Stimulated activated CD4-positive, alpha-beta T cell treated with anti-CD3 and anti-CD28 coated beads, Interleukin-4, amount 100 ng/mL, for 1 hour (primary cell): ENCODE data around the gene GSTT2B.
"Not testable (repeated sequence)": the region's sequence is repeated elsewhere in the genome, so short reads cannot be mapped to it uniquely, and the experiment has no call there.

Source experiments
- DNase-seq: peaks from one replicate; pipeline ENCODE4 v3.0.0-alpha.2; 2020

GSTT2B gene, protein sequence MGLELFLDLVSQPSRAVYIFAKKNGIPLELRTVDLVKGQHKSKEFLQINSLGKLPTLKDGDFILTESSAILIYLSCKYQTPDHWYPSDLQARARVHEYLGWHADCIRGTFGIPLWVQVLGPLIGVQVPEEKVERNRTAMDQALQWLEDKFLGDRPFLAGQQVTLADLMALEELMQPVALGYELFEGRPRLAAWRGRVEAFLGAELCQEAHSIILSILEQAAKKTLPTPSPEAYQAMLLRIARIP

DNA sequence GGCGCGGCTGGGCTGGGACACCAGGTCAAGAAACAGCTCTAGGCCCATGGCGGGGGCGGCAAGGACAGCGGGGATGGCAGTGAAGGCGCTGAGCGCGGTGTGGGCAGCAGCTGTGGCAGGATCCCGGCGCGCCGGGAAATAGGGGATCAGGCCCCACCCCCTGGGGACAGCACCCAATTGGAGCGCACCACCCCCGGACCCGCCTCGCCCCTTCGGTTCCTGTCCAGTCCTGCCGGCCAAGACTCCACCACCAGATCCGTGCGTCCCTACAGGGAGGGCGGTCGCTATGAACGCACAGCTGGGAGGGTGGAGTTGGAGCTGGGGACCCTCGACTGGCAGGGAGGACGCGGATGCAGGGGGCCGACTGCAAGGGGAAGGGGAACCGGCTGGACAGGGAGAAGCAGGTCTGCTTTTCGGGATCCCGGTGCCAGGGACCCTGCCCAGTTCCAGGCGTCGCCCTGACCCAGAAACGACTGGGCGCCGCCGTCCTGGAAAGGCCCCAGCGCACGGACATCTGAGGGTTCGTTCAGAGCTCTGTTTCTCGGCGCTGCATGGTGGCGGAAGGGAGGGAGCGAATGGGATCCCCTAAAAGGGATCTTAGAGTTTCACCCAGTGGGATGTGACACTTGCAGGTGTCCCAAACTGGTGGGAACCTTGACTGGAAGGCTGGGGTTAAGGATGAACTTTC, at the start of gene GSTT2B:
Gene GSTT2B (minus strand): TSS at position 112 of the 688 bp plus-strand sequence. CDS start 64 bp downstream, at position 48.
- not testable (repeated sequence) for DNase-seq

DNA sequence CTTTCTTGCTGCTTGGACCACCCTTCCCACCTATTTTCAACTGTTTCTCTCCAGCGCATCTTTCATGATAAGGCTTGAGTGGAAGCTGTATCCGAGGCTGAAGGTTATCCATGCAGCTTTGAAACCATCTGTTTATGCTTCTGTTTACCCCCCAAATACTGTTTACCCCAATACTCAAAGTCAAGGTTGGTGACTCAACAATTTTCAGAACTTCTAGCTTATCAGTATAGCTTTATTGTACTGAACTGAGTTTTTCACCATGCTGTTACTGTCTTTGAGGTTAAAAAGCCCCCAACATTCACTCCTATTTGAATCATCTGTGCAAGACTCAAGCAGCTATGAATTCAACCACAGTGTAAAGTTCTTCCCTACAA, 49.0 kb upstream of the GSTT2B start:
- DNase-seq: no peak

DNA sequence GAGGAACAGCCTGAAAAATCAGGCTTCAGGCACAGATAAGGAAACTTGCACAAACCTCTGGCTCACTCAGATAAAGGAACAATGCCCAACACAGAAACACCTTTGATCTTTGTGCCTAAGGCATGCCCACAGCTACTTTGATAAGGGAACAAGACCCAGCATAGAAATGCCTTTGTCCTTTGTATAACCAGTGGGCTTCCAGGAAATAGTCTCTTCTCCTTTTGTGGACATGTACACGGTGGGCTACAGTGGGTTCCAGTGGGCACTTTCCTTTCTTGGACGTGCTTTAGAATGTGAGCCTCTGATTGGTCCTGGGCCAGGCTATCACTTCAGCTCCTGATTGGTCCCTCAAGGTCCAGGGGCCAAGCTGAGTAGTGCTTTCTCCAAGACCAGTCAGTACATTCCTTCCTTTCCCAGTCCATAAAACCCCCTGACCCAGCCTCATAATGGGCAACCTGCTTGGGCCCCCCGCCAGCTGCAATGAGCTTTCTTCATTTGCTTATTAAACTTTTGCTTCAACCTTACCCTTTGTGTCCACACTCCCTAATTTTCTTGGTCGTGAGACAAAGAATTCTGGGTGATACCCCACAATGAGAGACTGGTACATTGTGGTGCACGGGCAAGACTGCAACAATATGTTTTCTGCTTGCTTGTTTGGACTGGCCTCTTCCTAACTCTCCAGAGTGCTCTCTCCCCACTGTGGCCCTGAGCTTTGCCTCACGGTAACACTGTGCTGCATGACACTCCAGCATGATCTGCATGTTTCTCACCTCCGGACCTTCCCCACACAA, 48.4 kb upstream of the GSTT2B start:
- DNase-seq: no peak

DNA sequence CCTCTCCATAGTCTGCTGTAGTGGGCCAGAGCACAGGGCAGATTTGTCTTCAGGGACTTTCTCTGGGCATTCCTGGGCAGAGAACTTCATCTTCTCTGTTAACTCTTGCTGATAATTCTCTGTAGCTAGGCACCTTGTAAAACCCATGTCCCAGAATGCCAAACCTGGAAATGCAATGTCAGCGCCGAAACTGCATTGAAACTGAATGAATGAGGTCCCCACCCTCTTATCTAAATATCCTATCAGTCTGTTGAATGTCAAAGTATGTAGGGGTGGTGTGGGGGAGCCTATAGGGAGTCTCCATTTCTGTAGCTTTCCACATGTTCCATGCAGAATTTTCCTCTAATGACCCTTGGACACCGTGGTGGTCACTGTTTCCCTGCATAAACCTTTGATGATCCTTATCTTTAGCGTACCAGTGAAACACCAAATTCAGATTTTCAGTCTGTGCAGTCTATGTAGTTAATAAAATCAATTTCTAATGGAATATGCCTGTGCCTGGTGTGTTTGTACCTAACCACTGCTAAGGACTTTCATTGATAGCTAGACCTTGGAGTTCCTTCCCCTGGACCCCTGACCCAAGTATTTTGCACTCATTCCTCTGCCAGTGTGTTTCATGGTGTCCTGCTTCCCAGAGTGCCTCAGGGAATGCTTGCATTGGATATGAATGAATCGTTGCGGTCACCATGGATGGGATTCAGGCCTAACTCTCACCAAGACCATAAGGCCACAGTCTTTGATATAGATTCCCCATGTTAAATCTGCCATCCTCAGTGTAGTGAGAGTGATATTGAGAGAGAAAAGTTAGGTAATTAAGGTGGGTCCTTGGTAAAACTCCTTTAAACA, 47.6 kb upstream of the GSTT2B start:
- DNase-seq: no peak

DNA sequence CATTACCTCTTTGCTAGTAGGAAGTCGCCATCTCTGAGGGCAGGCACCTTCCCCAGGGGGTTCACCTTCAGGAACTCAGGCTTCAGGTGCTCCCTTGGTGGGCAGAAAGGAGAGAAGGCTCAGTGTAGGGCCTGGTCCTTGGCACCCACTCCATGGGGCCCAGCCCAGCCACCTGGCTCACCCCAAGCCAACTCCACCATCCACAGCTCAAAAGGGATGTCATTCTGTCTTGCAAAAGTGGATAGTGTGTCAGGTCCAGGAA, 47.0 kb upstream of the GSTT2B start:
- no peak for DNase-seq

DNA sequence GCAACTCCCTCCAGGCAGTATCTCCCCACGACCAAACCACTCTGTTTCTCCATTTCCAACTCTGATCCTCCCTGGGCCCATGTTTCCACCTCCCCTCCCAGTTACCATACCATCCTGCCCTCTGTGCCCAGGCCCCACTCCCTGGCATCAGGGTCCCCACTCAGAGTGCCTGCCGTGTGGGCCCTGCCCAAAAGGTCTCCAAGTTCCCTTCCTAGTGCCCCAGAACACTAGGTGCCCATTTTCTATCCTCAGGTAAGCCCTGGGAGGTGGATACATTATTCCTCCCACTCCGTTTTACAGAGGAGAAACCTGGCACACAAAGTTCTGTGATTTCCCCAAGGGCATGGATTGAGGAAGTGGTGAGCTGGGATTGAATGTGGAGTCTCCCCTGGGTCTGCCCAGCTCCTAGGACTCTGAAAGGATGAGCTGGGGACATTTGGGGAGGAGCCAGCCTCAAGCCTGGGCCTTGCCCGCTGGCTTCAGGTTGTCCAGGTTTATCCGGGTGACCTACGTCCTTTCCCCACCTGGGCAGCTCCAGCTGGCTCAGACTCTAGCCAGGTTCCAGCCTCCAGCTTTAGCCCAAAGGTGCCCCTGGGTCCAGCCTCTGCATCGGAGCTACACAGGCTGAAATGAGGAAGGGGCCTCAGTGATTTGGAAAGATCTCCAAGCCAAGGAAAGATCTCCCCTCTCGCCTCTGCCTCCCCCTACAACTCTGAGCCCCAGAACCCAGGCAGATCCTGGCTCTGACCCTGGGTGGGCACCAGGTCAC, 46.4 kb upstream of the GSTT2B start:
- no peak for DNase-seq

DNA sequence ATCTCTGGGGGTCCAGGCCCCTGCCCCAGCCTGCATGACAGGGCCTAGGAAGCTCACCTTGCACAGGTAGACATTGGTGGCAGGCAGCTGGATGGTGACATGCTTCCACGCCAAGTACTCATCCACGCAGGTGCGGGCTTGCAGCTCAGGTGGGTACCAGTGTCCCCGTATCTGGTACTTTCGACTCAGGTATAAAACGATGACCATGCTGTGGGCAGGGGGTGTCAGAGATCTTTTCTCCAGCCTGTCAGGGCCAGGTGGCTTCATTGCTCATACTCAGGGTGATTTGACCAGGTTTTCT, 45.9 kb upstream of the GSTT2B start:
- DNase-seq: no peak

DNA sequence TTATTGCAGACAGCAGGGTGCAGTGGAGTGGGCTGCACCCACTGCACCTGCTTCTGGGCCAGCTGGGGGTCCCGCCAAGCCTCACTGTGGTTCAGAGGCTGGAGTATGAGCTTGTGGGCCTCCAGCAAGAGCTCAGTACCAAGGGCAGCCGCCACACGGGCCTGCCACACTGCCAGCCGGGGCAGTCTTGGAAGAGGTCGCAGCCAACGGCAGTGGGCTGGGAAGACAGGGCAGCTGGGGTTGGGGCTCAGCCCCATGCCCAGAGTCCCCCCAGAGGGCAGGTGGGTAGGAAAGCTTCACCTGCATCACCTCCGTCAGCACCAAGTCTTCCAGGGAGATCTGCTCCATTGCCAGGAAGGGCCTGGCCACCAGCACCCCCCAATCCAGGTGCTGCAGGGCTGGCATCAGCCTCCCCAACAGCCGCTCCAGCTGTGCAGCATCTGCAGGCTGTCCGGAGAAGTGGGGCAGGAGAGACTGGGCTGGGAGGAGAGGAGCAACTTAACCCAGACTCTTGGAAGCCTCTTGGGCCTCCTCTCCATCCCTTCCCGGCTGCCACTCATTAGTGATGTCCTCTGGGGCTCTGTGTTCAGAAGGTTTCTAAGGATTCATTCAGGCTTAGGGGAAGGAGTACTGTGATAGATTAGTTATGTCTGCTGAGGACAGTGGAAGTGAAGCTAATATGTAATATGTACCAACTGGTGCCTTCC, 45.4 kb upstream of the GSTT2B start:
- DNase-seq: no peak

DNA sequence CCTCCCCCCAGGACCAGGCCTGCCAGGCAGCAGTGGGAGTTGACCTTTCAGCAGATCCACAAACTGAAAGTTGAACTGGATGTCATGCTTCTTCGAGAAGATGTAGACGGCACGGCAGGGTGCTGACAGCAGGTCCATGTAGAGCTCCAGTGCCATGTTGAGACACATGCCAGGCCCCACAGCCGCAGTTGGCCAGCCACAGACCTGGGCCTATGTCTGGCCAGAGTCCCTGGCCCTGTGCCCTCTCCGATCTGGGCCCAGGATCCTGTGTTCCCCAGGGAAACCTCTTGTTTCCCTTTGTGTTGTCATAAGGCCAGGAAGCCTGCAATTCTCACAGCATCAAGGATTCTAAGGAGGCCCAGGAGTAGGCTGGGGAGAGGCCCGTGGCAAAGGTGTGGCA, 44.2 kb upstream of the GSTT2B start, which contains the start of gene GSTT4:
Gene GSTT4 (minus strand): TSS at position 253 of the 400 bp plus-strand sequence. CDS start 97 bp downstream, at position 156.
- no peak for DNase-seq

DNA sequence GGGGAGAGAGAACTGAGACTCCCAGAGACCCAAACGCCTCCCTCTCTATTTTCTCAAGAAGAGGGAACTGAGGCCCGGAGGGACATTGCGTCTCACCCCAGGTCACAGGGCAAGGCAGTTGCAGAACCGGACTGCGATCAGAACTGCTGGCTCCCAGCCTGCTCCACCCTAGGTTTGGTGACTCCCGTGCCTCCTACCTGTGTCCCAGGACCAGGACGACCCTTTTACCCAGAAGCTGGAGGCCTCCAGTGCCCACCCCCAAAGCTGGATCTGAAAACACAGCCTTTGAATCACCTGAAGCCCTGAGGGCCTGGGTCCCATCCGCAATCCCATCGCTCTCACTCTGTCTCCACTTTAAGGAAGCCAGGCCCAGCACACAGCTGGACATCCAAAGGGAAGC, 42.9 kb upstream of the GSTT2B start:
- no peak for DNase-seq

DNA sequence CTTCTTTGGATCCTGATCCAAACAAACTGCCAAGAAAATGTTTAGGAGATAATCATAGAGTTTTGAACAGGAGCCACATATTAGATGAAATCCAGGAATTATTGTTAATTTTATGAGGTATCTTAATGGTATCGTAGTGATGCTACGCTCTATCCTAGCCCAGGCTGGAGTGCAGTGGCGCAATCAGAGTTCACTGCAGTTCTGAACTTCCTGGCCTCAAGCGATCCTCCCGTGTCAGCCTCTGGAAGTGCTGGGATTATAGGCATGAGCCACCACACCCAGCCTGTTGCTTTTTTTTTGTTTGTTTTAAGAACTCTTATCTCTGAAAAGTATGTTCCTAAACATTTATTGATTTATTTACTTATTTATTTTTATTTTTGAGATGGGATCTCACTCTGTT, 41.9 kb upstream of the GSTT2B start:
- DNase-seq: no peak

DNA sequence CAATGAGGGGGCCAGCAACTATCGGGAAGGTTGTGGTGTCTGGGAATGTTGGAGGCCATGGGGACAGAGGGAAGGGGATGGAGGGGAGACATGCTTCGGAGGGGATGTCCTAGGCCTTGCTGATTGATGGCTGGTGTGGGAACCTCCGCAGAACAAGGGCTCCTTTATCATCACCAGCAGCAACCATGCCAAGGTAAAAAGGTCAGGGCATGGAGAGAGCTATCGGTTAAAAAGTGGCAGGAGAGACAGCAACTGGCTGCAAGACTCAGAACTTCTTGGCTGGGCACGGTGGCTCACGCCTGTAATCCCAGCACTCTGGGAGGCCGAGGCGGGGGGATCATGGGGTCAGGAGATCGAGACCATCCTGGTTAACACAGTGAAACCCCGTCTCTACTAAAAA, 41.3 kb upstream of the GSTT2B start:
- no peak for DNase-seq

DNA sequence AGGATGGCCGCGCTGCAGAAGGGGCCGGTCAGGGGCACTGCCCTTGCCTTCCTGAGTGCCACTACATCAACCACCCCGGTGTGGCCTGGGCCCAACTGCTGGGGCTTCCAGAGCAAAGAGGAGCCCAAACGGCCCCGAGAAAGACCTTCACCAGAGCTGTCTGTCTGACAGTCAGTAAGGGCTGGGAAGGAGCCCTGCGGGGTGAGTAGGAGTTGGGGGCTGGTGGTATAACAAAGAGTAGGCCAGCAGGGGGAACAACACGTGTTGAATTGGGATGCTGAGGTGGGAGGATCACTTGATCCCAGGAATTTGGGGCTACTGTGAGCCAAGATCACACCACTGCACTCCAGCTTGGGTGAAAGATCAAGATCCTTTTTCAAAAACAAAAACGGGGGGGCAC, 40.3 kb upstream of the GSTT2B start:
- DNase-seq: no peak

DNA sequence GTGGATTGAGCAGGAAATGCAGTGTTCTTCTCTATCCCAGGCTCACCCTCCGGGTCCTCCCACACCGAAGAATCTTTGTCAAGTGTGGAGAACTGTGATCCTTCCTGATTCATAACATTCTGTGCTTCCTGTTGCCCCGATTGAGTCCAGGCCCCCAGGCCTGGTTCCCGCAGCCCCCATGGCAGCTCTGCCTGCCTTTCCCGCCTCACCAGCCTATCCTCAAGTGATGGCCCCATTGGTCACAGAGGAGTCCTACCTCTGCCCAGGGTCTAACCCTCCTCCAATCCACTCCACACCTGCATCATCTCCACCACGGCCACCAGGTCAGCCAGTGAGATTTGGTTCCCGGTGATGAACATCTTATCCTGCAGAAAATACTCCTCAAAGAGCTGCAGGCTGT, 38.8 kb upstream of the GSTT2B start:
- DNase-seq: not testable (repeated sequence)

DNA sequence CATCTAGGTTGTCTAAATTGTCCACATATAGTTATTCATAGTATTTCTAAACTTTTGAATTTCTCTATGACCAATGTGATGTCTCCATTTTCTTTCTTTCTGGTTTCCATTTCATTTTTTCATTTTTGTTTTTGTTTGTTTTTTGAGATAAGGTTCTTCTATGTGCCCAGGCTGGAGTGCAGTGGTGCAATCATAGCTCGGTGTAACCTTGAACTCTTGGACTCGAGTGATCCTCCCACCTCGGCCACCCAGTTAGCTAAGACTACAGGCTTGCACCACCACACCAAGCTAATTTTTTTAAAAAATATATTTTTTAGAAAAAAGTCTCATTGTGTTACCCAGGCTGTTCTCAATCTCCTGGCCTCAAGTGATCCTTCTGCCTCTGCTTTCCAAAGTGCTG, 36.1 kb upstream of the GSTT2B start:
- DNase-seq: no peak

DNA sequence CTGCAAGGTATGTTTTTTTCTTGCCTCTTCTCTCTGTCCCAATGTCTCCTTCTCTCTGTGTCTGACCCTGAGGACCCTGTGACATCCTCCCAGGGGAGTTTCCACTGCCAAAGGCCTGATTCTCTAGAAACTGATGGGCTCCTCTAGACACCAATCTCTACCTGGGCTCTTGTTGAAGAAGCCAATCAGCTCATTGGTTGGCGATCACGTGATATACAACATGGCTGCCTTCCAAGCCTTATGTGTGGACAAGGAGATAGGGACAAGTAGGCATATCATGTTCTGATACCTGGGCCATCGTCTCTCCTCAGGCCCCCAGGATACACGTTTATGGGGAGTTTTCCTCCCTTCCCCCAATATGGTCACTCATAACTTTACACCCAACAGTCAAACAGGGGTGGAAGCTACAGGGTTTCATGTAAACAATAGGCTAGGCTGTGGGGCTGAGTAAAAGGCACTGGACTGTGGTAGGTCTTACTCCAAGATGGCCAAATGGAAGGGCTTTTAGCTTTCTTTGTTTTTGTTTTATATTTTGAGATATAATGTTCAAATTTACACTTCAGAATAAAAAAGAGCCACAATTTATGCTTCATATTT, 32.7 kb upstream of the GSTT2B start:
- DNase-seq: not testable (repeated sequence)

DNA sequence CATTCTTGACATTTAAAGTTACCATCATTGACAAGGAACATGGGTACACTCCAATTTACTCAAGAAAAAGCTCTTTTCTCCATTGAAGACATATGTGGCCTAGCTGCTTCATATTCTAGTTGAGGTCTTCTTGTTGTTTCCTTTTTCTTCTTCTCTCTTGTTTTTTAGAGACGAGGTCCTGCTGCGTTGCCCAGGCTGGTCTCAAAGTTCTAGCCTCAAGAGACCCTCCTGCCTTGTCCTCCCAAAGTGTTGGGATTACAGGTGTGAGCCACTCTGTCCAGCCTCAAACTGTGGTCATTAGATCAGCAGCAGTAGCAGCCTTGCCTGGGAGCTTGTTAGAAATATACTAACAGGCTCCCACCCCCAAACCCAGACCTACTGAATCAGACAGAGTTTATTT, 32.1 kb upstream of the GSTT2B start:
- DNase-seq: not testable (repeated sequence)

DNA sequence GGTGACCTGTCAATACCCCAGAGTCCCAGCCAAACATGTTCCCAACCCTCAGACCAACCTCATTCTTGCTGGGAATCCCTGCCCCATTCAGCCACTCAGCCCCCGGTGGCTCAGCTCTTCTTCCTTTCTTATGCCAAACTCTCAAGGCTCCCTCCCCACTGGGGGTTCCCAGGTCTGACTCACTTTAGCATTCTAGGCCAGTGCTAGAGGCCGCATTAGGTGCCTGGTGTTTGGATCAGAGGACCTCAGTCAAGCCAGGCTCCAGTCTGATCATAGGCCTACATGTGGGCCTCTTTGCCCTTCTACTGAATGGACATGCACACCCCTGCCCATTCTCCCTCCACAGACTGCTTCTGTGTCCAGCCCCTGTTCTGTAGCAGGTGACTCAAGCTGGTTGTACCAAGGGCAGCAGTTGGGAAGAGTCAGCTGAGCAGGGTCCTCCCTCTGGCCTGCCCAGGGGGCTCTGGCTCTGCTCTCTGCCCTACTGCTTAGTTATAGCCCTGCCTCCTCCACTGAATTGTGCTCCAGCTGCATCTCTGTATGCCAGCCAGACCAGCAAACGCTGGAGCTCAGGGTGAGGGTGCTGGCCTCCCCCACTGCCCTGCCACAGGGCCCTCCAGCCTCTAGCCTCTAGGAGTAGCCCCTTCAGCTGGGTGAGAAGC, 28.7 kb upstream of the GSTT2B start:
- not testable (repeated sequence) for DNase-seq

DNA sequence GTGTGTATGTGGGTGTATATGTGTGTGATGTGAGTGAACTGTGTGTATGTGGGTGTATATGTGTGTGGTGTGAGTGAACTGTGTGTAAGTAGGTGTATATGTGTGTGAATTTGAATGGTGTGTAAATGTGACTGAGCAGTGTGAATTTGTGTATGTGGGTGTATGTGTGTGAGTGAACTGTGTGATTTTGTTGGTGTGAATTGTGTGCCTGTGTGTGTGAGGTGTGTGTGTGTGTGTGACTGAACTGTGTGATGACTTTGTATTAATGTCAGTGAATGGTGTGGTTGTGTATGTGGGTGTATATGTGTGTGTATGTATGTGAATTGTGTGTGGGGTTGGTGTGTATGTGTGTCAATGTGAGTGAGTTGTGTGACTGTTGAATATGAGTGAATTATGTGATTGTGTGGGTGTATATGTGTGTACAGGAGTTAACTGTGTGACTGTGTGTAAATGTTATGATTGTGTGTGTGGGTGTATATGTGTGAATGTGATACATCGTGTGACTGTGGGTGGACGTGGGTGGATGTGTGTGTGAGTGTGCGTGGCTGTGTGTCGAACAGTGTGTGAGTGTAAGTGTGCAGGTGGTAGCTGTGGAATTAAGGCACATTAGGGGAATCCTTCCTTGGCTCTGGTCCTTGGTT, 25.7 kb upstream of the GSTT2B start:
- DNase-seq: not testable (repeated sequence)

DNA sequence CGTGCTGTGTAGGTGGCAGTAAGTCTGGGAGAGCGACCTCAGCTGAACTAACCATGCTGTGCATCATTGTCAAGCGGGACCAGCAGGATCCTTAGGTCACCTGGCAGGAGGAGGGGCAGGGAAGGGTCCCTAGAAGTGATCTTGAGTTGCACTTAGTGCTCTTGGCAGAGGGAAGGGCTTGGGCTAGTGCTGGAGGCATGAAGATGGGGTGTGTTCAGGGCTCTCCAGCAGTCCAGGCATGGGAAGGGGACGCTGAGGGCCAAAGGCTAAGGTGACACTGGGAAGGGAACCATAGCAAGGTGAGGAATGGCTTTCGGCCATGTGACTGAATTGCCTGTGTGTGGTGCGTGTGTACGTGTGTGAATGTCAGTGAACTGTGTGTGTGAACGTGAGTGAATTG, 25.1 kb upstream of the GSTT2B start:
- DNase-seq: not testable (repeated sequence)
